CD4-positive, alpha-beta T cell treated with Interferon alpha-2 for 1 hour (primary cell): Measurements from ENCODE around the gene TUBB3.
A peak's percentile ranks its signal among the peaks of the same experiment; 100 is the strongest.
"Not testable (repeated sequence)": the region's sequence is repeated elsewhere in the genome, so short reads cannot be mapped to it uniquely, and the experiment has no call there.

Source experiments
- DNase-seq, 2 donors: peaks; one replicate each; pipeline ENCODE4 v3.0.0-alpha.2; 2020 to 2022

The TUBB3 gene

GRCh38 chr16:89903908-89904515 is 19.1 kb upstream of the TUBB3 start:
- no peak for DNase-seq

- no peak for DNase-seq
Observed at GRCh38 chr16:89904606-89905510, 18.3 kb upstream of the TUBB3 start.

GRCh38 chr16:89905511-89906139 is 17.5 kb upstream of the TUBB3 start:
- DNase-seq = no peak

GRCh38 chr16:89906140-89907025 is 16.8 kb upstream of the TUBB3 start:
- DNase-seq = no peak

DNA sequence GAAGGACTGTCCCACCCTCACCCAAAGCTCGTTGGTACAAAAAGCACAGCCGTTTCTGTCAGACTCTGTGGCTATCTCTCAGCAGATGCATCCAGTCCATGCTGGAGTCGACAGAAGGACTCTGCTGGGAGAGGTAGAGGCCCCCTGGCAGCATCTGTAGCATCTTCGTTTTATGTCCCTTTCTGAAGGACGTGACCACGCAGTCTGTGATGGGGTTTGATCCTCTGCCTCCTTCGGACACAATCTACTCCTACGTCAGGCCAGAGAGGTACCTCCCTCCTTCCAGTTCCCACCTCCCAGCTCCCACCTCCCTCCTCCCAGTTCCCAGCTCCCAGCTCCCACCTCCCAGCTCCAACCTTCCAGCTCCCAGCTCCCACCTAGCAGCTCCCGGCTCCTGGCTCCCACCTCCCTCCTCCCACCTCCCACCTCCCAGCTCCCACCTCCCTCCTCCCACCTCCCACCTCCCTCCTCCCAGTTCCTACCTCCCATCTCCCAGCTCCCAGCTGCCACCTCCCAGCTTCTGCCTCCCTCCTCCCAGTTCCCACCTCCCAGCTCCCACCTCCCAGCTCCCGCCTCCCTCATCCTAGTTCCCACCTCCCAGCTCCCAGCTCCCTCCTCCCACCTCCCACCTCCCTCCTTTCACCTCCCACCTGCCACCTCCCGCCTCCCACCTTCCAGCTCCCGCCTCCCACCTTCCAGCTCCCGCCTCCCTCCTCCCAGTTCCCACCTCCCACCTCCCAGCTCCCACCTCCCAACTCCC is 15.9 kb upstream of the TUBB3 start:
- DNase-seq = no peak

GRCh38 chr16:89908236-89908635 is 14.9 kb upstream of the TUBB3 start:
- no peak for DNase-seq

DNA sequence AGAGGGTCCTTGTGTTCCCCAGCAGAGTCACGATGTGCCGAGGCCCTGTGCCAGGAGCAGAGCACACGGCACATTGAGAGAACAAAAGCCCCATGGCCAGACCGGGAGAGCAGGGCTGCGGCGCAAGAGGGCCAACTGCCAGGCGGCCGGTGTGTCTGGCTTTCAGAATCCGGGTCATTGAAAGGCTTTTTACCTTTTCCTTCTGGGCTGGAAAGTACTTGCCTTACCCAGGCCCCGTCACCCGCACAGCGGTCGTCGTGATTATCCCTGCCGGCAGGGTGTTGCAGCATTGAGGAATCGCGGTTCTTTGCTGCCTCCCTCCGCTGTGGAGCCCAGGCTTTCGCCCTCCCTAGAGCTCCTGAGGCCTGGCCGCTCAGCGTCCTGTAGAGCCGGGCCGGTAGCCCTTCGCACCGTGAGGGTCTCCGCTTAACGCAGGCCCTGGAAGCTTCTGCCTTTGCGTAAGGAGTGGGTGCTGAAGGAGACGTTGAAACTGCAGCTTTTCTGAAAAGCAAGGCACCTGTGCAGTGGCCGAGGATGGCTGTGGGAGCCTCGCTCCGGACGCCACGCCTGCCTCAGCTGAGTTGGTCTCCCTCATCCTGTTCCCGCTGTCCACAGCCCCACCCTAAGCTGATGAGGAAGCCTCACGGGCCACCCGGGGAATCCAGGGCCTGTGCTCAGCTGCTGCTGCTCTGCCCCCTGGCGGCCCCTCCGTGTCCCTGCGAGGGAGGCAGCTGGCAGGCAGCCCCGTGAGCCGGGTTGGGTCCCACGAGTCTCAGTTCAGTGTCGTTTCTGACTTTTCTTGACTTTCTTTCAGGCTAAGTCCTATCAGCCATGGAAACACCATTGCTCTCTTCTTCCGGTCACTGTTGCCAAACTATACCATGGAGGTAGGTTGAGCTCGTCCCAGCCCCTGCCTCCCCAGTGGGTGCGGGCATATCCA is 13.1 kb upstream of the TUBB3 start:
- DNase-seq = peak; percentile 68 to 73

DNA sequence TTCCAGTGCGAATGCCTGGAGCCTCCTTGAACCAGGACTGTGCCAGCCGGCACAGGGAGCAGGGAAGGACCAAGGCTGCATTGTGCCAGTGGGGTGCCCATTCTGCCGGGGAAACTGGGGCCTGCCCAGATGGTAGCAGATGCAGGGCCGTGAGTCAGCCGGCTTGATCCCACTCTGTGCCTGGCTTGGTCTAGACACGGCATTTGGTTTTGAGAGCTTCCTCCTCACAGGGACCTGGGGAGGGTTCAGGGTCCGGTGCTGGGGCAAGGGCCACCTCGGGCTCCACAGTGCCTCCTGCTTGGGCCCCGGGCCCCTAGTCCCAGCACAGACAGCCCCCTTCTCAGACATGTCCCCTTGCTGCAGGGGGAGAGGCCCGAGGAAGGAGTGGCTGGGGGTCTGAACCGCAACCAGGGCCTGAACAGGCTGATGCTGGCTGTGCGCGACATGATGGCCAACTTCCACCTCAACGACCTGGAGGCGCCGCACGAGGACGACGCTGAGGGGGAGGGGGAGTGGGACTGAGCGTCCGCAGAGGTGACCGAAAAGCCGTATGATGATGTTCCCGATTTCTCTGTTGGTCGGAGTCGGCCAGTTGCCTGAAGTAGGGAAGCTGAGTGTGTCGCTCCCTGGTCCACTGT is 12.3 kb upstream of the TUBB3 start:
- DNase-seq = no peak

GRCh38 chr16:89911375-89911774 is 11.8 kb upstream of the TUBB3 start:
- DNase-seq = no peak

GRCh38 chr16:89912143-89912542 is 11.0 kb upstream of the TUBB3 start:
- no peak for DNase-seq

DNA sequence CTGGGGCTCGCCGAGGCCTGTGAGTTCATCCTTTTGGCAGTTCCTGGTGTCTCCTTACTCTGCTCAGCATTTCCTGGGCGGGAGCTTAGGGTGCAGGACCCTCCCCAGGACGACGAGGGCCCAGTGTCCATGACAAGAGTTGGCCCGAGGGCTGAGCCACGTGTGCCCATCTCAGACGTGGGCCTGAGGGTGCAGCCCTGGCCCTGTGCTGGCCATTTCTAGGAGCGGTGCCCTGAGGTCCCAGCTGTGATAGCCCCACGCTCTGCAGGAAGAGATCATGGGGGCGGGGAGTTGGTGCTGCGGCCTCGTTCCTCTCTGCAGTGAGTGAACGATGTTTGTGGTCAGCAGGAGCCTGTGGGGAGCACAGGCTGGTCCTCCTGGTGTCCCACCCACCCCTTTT is 10.5 kb upstream of the TUBB3 start:
- no peak for DNase-seq

DNA sequence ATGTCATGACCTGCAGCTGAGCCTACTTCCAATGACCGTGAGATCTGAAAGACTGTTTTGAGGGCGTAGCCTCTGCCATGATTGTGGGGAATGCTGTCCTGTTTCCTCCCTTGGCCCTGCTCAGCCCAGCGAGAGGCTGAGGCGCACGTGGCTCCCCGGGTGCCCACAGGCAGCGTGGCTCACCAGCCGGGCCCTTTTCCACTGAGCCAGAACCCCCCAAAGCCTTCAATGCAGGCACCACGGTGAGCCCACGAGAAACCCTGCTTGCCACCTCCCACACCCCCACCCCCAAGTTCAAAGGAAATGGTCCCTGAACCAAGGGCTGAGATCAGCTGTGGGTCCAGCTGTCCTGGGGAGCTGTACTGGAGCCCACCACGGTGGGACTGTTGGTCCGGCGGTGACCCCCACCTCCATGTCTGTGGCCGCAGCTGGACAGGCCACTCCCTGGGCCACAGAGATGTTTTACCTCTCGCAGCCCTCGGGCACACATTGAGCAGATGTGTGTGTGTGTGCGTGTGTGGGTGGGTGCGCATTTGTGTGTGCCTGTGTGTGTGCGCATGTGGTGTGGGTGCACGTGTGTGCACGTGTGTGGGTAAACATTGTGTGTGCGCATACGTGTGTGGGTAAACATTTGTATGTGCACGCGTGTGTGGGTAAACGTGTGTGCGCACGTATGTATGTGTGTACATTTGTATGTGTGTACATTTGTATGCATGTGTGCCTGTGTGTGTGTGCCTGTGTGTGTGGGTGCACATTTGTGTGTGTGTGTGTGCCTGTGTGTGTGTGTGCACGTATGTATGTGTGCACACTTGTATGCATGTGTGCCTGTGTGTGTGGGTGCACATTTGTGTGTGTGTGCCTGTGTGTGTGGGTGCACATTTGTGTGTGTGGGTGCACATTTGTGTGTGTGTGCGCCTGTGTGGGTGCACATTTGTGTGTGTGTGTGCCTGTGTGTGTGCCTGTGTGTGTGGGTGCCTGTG is 9.4 kb upstream of the TUBB3 start:
- no peak for DNase-seq

DNA sequence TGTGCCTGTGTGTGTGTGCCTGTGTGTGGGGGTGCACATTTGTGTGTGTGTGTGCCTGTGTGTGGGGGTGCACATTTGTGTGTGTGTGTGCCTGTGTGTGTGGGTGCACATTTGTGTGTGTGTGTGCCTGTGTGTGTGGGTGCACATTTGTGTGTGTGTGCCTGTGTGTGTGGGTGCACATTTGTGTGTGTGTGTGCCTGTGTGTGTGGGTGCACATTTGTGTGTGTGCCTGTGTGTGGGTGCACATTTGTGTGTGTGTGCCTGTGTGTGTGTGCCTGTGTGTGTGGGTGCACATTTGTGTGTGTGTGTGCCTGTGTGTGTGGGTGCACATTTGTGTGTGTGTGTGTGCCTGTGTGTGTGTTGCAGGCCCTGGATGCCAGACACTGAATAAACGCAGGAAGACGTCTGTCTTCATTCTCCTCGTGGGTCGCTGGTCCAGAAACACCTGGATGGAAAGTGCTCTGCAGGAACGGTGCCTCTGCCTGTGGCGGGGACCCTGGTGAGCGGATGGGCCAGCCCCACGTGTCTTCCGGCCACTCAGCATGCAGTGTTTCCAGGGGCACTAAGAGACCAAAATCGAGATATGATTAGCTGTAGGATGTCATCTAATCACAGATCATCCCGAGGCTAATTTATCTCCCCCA is 8.4 kb upstream of the TUBB3 start:
- not testable (repeated sequence) for DNase-seq

DNA sequence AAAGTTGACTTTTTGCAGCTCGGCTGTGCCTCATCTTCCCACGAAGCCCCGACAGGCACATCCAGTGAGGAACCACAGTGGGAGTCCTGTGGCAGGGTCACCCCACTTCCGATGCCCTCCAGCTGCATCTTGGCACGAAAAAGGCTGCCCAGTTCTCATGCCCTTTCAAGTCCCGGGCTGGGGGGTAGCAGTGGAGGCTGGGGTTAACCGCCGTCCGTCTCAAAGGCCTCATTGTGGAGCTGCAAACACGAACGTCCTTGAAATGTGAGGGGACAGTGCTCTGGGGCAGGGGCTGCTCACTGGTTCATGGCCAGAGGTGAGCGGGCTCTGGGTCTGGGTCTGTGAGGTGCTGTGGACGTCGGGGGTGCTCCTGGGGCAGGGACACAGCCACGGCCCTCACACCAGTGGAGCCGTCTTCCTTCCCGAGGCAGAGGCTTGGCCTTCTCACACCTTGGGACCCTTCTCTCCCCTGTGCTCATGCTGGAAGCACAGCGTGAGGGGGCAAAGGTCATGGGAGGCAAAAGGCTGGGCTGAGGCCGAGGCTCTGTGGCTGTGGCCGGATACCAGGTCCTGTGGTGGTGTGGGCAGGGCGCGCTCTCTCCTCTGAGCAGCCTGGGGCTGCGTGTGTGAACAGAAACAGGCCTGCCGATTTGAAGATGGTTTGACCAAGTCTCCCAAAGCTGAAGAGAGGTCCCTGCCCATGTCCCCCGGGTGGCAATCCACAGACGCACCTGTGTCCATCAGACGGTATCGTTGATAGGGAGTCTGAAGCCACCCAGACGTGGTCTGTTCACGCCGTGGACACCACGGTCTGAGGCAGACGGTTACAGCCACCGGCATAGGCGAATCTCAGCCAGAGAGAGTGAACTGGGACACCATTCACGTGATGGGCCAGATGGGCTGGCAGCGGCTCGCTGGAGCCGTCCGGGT is 7.6 kb upstream of the TUBB3 start:
- DNase-seq = no peak

DNA sequence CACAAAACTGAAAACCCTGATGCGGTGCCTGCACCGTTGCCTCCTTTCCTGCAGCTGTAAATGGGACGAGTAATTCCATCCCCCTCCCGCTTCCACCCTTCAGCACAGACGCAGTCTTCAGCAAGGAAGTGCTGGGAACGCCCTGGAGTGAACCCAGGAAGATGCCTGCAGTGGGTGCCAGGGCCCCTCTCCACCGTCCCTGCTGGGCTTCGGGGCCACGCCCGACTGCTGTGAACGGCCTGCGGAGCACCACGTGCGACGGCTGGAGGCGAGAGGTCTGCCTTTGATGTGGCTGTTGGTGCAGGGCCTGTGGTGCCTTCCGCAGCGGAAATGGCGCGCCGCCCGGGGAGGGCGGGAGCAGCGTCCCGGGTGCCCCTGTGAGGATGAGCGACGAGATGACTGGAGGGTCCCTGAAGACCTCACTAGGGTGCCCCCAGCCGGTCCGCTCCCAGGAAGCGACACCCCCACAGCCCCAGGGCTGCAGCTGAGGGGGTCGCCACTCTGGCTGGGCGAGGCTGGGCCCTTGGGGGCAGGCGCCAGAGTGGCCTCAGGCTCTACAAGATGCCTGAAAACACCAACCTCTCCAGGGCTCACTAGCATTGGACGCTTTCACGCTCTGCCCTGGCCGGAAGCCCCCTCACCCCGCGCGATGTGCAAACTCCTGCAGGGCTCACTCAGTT is 5.2 kb upstream of the TUBB3 start:
- DNase-seq = peak; percentile 75 to 83

DNA sequence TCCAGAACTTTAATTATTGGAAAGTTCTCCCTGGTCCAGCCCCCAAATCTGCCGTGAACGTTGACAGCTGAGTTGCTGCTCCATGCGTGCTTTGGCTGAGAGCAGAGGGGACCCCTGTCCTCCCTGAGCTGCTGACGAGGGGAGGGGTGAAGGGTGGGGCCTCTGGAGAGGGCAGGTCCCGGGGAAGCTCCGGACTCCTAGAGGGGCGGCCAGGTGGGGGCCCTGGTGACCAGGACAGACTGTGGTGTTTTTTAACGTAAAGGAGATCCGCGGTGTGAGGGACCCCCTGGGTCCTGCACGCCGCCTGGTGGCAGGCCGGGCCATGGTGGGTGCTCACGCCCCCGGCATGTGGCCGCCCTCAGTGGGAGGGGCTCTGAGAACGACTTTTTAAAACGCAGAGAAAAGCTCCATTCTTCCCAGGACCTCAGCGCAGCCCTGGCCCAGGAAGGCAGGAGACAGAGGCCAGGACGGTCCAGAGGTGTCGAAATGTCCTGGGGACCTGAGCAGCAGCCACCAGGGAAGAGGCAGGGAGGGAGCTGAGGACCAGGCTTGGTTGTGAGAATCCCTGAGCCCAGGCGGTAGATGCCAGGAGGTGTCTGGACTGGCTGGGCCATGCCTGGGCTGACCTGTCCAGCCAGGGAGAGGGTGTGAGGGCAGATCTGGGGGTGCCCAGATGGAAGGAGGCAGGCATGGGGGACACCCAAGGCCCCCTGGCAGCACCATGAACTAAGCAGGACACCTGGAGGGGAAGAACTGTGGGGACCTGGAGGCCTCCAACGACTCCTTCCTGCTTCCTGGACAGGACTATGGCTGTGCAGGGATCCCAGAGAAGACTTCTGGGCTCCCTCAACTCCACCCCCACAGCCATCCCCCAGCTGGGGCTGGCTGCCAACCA is 4.4 kb upstream of the TUBB3 start, which contains the start of gene MC1R:
Gene MC1R, plus strand, starts transcription at position 410 of the 895 bp plus-strand sequence. Its CDS starts 397 bp downstream, at position 807.
- DNase-seq = peak; percentile 16 to 34
